Neural progenitor cell (in vitro differentiated cells): ENCODE measurements around the gene HTR5A.

ENCODE experiments used
- CTCF ChIP-seq: fragments of 200-600 bp; sonication (generic); IDR thresholded peaks from 2 replicates; pipeline ENCODE4 v1.5.1; 2017; ENCODE audit warnings: antibody characterized with exemption, mild to moderate bottlenecking
- EZH2 ChIP-seq: fragments of 200-600 bp; sonication (generic); IDR thresholded peaks from 2 replicates; pipeline ENCODE4 v1.6.1; 2017; ENCODE audit warnings: antibody characterized with exemption, mild to moderate bottlenecking, moderate library complexity
- EZH2phosphoT487 ChIP-seq: fragments of 200-600 bp; sonication (generic); IDR thresholded peaks from 2 replicates; pipeline ENCODE4 v1.6.1; 2017; ENCODE audit warnings: antibody characterized with exemption

DNA sequence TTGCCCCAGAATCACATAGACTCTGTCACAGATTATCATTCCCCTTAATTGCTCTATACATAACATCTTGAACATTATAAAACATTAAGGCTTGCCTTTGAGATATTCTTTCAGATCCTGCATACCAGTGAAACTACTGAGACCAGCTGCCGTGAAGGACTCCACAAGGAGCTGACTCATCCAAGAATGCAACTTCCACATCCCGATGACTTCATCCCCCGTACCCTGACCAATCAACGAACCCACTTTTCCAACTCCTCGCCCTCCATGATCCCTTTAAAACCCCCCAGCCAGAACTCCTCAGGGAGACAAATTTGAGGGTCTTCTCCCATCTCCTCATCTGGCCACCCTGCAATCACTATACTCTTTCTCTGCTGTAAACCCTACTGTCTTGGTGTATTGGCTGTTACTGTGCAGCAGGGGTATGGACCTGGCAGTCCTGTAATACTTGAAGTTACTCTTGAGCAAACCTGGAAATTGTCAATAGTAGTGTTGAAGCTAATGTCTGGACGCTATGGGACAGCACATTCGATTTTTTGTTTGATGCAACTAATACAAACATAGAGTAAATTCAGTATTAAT is 49.8 kb downstream of the HTR5A start:
- no peak for TF ChIP-seq CTCF
- no peak for TF ChIP-seq EZH2
- TF ChIP-seq EZH2phosphoT487: no peak
